ENCODE measurements around the gene FGG.
A peak's percentile ranks its signal among the peaks of the same experiment; 100 is the strongest.

Gene FGG

GRCh38 chr4:154612472-154613414 lies at the start of gene FGG:
TSS of gene FGG (minus strand) at chr4:154612656. CDS start at chr4:154612609, 47 bp downstream.
- DNase-seq (ENCODE audit: low read depth): no peak

- DNase-seq (ENCODE audit: low read depth): no peak
These were observed 47.6 kb upstream of the FGG start for GRCh38 chr4:154660052-154660451.

GRCh38 chr4:154658680-154659405 lies 46.4 kb upstream of the FGG start:
- no peak for DNase-seq (ENCODE audit: low read depth)

- DNase-seq (ENCODE audit: low read depth): no peak
These were observed 31.0 kb upstream of the FGG start for GRCh38 chr4:154643493-154643892.

GRCh38 chr4:154642373-154643009 lies 30.0 kb upstream of the FGG start:
- no peak for DNase-seq (ENCODE audit: low read depth)

- DNase-seq (ENCODE audit: low read depth): no peak
These were observed 28.5 kb upstream of the FGG start for GRCh38 chr4:154640999-154641398.

GRCh38 chr4:154634058-154634457 lies 21.6 kb upstream of the FGG start:
- DNase-seq (ENCODE audit: low read depth): no peak

- DNase-seq (ENCODE audit: low read depth): no peak
These were observed 19.4 kb upstream of the FGG start for GRCh38 chr4:154631828-154632227.

- DNase-seq (ENCODE audit: low read depth): no peak
These were observed 17.9 kb upstream of the FGG start for GRCh38 chr4:154630324-154630723.

- peak; percentile 15 for DNase-seq (ENCODE audit: low read depth)
These were observed 14.5 kb upstream of the FGG start for GRCh38 chr4:154626793-154627484.

- DNase-seq (ENCODE audit: low read depth): no peak
These were observed 13.5 kb upstream of the FGG start for GRCh38 chr4:154625971-154626370.

GRCh38 chr4:154623995-154624394 lies 11.5 kb upstream of the FGG start:
- no peak for DNase-seq (ENCODE audit: low read depth)

- DNase-seq (ENCODE audit: low read depth): no peak
These were observed 11.0 kb upstream of the FGG start for GRCh38 chr4:154623436-154623835.

GRCh38 chr4:154622598-154622997 lies 10.1 kb upstream of the FGG start:
- peak; percentile 15 for DNase-seq (ENCODE audit: low read depth)

- DNase-seq (ENCODE audit: low read depth): no peak
These were observed 7.7 kb upstream of the FGG start for GRCh38 chr4:154620111-154620510.

- DNase-seq (ENCODE audit: low read depth): peak; percentile 31
These were observed 6.4 kb upstream of the FGG start for GRCh38 chr4:154618708-154619315.

- DNase-seq (ENCODE audit: low read depth): no peak
These were observed 5.4 kb upstream of the FGG start for GRCh38 chr4:154617820-154618317.

GRCh38 chr4:154616731-154617130 lies 4.3 kb upstream of the FGG start:
- no peak for DNase-seq (ENCODE audit: low read depth)

GRCh38 chr4:154616287-154616686 lies 3.8 kb upstream of the FGG start:
- no peak for DNase-seq (ENCODE audit: low read depth)

GRCh38 chr4:154615211-154615610 lies 2.8 kb upstream of the FGG start:
- no peak for DNase-seq (ENCODE audit: low read depth)

- no peak for DNase-seq (ENCODE audit: low read depth)
These were observed 1.9 kb upstream of the FGG start for GRCh38 chr4:154614306-154614705.

All from HS-27A (cell line).